Right atrium auricular region (tissue), 2 donors: ENCODE results near the gene ERBB4. TPM values are rescaled to one million over a fixed set of nuclear protein-coding genes. Genes with fewer than 3 reads are reported as not detected.

Experiments used
- DNase-seq: peaks from one replicate; pipeline ENCODE4 v3.0.0-alpha.2; 2019; ENCODE audit warnings: low spot score
- H3K27ac ChIP-seq, 2 donors: fragments of 200-600 bp; sonication (generic); 1 replicate in 1 of 2; 2 replicates in 1 of 2; pipeline ENCODE4 v1.5.1; 2016 to 2019
- H3K27me3 ChIP-seq, 2 donors: fragments of 200-600 bp; sonication (generic); one replicate each; pipeline versions ENCODE4 v1.5.1 to v1.6.0; 2017 to 2019
- H3K36me3 ChIP-seq: fragments of 200-600 bp; sonication (generic); one replicate; pipeline ENCODE4 v1.5.1; 2016
- H3K4me1 ChIP-seq, 2 donors: fragments of 200-600 bp; sonication (generic); one replicate each; pipeline versions ENCODE4 v1.5.1 to v1.6.0; 2017 to 2019
- H3K4me3 ChIP-seq, 2 donors: fragments of 200-600 bp; sonication (generic); 1 replicate in 1 of 2; 2 replicates in 1 of 2; pipeline ENCODE4 v1.5.1; 2017 to 2019; ENCODE audit warnings: mild to moderate bottlenecking in 1 of 2, moderate library complexity in 1 of 2
- H3K9me3 ChIP-seq, 2 donors: fragments of 200-600 bp; sonication (generic); one replicate each; pipeline ENCODE4 v1.5.1; 2019
- CTCF ChIP-seq, 2 donors: fragments of 200-600 bp; sonication (generic); IDR thresholded peaks; one replicate each; pipeline ENCODE4 v1.5.1; 2019; ENCODE audit warnings: antibody characterized with exemption in 2 of 2
- total RNA-seq, 2 donors: library from RNA; depleted of rRNA; stranded (reverse); fragments of >200 nt; gene quantifications; one replicate each; pipeline ENCODE4 v1.1.0, GENCODE V29; 2016

ERBB4 gene
- total RNA-seq, 2 donors from 2014 or later: 12.4 to 22.4 TPM

- no peak for DNase-seq
- no peaks in the 10 kb centered on the region for H3K36me3 ChIP-seq
- no peak overlapping the region for H3K27ac ChIP-seq
- no peaks in the 10 kb centered on the region for H3K4me1 ChIP-seq
- H3K4me3 ChIP-seq: no peak overlapping the region
- no peaks in the 10 kb centered on the region for H3K9me3 ChIP-seq
- TF ChIP-seq CTCF (IDR thresholded peaks at IDR 0.05): no peak
- no peaks in the 10 kb centered on the region for H3K27me3 ChIP-seq
Measured at GRCh38 chr2:211812587-211812986, 726.0 kb downstream of the ERBB4 start.

DNA sequence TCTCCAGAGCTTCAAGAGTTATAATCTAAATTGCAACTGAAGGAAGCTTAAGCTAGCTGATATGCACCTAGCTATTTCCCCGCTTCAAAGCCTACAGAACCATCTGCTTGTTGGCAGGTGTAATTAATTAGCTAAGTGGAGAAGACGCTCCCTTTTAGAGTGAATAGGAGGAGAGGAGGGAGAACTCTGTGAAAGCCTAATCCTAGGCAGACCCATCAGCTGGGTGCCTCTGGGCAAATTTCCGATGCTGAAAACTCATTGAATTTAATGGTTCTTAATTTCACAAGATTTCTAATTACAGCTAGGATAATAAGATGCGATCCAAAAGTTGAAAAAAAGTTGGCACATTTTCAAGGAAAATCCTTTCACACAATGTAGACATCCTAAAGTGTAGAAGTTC lies 735.9 kb downstream of the ERBB4 start:
- DNase-seq: no peak
- no peaks in the 10 kb centered on the region for H3K36me3 ChIP-seq
- no peak overlapping the region for H3K4me3 ChIP-seq
- H3K9me3 ChIP-seq: no peaks in the 10 kb centered on the region
- H3K4me1 ChIP-seq: no peaks in the 10 kb centered on the region
- no peaks in the 10 kb centered on the region for H3K27me3 ChIP-seq
- TF ChIP-seq CTCF (IDR thresholded peaks at IDR 0.05): no peak
- H3K27ac ChIP-seq: no peak overlapping the region

GRCh38 chr2:211800001-211800400 lies 738.6 kb downstream of the ERBB4 start:
- no peak for TF ChIP-seq CTCF (IDR thresholded peaks at IDR 0.05)
- Histone ChIP-seq H3K27me3 (no peaks in the 10 kb centered on the region), H3K9me3 (no peaks in the 10 kb centered on the region), H3K36me3 (no peaks in the 10 kb centered on the region), H3K4me3 (no peak overlapping the region), H3K27ac (no peak overlapping the region), H3K4me1 (no peaks in the 10 kb centered on the region)
- no peak for DNase-seq

GRCh38 chr2:211798868-211799267 lies 739.7 kb downstream of the ERBB4 start:
- H3K4me3 ChIP-seq: no peak overlapping the region
- TF ChIP-seq CTCF (IDR thresholded peaks at IDR 0.05): no peak

DNA sequence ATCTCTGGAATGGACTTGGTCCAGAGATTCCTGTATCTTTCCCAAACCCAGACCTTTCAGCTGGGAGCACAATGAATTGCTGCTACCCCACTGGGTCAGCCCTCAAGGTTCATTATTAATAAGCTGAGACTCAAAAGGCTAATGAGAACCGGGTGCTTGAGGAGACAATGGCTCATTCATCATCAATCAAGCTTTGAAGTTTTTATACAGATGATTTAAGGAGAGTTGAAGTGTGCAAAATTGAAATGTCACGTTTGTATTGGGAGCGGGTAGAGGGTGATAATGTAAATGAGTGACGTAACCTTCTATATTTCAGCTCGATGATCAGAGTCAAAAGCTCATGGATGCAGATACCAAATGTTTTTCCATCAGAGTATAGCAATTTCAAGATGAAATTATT lies 744.9 kb downstream of the ERBB4 start:
- Histone ChIP-seq H3K4me3 (no peak overlapping the region), H3K4me1 (no peaks in the 10 kb centered on the region), H3K27ac (no peak overlapping the region), H3K9me3 (no peaks in the 10 kb centered on the region), H3K36me3 (no peaks in the 10 kb centered on the region), H3K27me3 (no peaks in the 10 kb centered on the region)
- no peak for DNase-seq
- no peak for TF ChIP-seq CTCF (IDR thresholded peaks at IDR 0.05)

More at GRCh38 chr2:211798868-211799267, 739.7 kb downstream of the ERBB4 start:
- Histone ChIP-seq H3K27ac (no peak overlapping the region), H3K9me3 (no peaks in the 10 kb centered on the region), H3K36me3 (no peaks in the 10 kb centered on the region), H3K4me1 (no peaks in the 10 kb centered on the region), H3K27me3 (no peaks in the 10 kb centered on the region)
- no peak for DNase-seq

DNA sequence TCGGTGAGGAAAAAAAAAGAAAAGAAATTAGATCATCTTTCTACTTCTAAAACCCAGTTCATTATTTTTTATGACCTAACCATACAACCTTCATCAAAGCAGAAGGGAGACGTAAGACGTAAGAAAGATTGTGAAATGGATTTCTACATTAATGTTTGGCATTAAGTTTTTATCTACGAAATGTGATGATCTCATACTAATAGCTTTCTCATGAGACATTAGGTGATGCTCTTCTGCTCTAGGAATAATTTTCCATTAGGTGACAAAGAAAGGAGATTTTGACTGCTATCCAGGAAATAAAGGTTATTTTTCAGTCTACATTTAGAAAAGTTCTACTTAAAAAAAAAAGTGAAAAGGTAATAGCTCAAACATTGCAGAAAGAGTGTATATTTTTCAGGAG lies 748.6 kb downstream of the ERBB4 start:
- Histone ChIP-seq H3K36me3 (no peaks in the 10 kb centered on the region), H3K27me3 (no peaks in the 10 kb centered on the region), H3K4me3 (no peak overlapping the region), H3K27ac (no peak overlapping the region), H3K9me3 (no peaks in the 10 kb centered on the region), H3K4me1 (no peaks in the 10 kb centered on the region)
- TF ChIP-seq CTCF (IDR thresholded peaks at IDR 0.05): no peak
- no peak for DNase-seq
